Heart left ventricle (tissue), 16 donors: Measurements from ENCODE around the gene MRPL24. TPM values are rescaled to one million over a fixed set of nuclear protein-coding genes. Genes with fewer than 3 reads are reported as not detected.

Experiments used
- ATAC-seq, 4 donors: fragments of 200-7000 bp; cut with Tn5 transposase; one replicate each; pipeline ENCODE4 v1.9.1; 2020 to 2022; ENCODE audit warnings: moderate library complexity in 4 of 4, mild to moderate bottlenecking in 3 of 4, moderate number of reproducible peaks in 1 of 4
- DNase-seq, 5 donors: peaks; one replicate each; pipeline ENCODE4 v3.0.0-alpha.2; 2020
- H3K27ac ChIP-seq, 12 donors: fragments of 200-600 bp; sonication (generic) in 4 of 12; one replicate each; pipeline versions ENCODE4 v1.5.0 to v1.8.0; 2016 to 2022; ENCODE audit warnings: mild to moderate bottlenecking in 2 of 12
- H3K27me3 ChIP-seq, 9 donors: fragments of 200-600 bp; sonication (generic) in 2 of 9; one replicate each; pipeline versions ENCODE4 v1.5.1 to v1.8.0; 2016 to 2022; ENCODE audit warnings: mild to moderate bottlenecking in 3 of 9
- H3K36me3 ChIP-seq, 9 donors: fragments of 200-600 bp; sonication (generic) in 2 of 9; one replicate each; pipeline versions ENCODE4 v1.5.0 to v1.8.0; 2018 to 2022; ENCODE audit warnings: mild to moderate bottlenecking in 2 of 9
- H3K4me1 ChIP-seq, 12 donors: fragments of 200-600 bp; sonication (generic) in 4 of 12; one replicate each; pipeline versions ENCODE4 v1.5.0 to v1.8.0; 2016 to 2022; ENCODE audit warnings: mild to moderate bottlenecking in 3 of 12
- H3K4me3 ChIP-seq, 12 donors: fragments of 200-600 bp; sonication (generic) in 4 of 12; one replicate each; pipeline versions ENCODE4 v1.5.0 to v1.8.0; 2017 to 2022; ENCODE audit warnings: mild to moderate bottlenecking in 9 of 12, moderate library complexity in 4 of 12
- H3K9me3 ChIP-seq, 12 donors: fragments of 200-600 bp; sonication (generic) in 4 of 12; one replicate each; pipeline versions ENCODE4 v1.5.0 to v1.8.0; 2016 to 2022; ENCODE audit warnings: mild to moderate bottlenecking in 1 of 12
- CTCF ChIP-seq, 12 donors: fragments of 200-600 bp; sonication (generic) in 4 of 12; IDR thresholded peaks; one replicate each; pipeline versions ENCODE4 v1.5.0 to v1.8.0; 2018 to 2022; ENCODE audit warnings: antibody characterized with exemption in 12 of 12, mild to moderate bottlenecking in 5 of 12
- POLR2A ChIP-seq, 2 donors: fragments of 450-650 bp; IDR thresholded peaks; one replicate each; pipeline ENCODE4 v1.6.1; 2017; ENCODE audit warnings: antibody characterized with exemption in 2 of 2, mild to moderate bottlenecking in 2 of 2, moderate library complexity in 2 of 2
- WGBS, 4 donors: extraction: QIAGEN DNeasy Blood & Tissue Kit in 2 of 4; methylation state at CpG; one replicate each; pipeline versions ENCODE4 v1.1.5 to v1.1.7; 2013 to 2018; 5-methylcytosine and 5-hydroxymethylcytosine counted together
- intact Hi-C, 10 donors: fragments of 100-400 bp; cut with DNase I; formaldehyde crosslinking; loops; one replicate each; pipeline versions ENCODE4 v1.11.1 to v1.14.2; 2022
- polyA plus RNA-seq, 2 donors: library from polyadenylated mRNA; stranded (reverse); fragments of 200-250 nt; gene quantifications; one replicate each; pipeline ENCODE4 v1.2.3, GENCODE V29; 2013
- total RNA-seq, 9 donors: library from RNA; depleted of rRNA in 2 of 9; stranded (reverse); fragments of >200 nt in 2 of 9; fragmentation: NEBNext Ultra II Directional in 3 of 9; extraction: Animal tissue kit (Norgen Biotek cat#: 25700) in 3 of 9; gene quantifications; one replicate each; pipeline versions ENCODE4 v1.1.0 to v1.2.4, GENCODE V29; 2016 to 2023
- donor health status: ischemic (EF 13 %, LVEDD 7.1; RV severe dilation, severe dysfunction).
- donor health status: healthy with polysubstance abuse.
- donor health status: DM: no; HTN: yes; CAD: no.
- donor health status: DM: no; HTN: no; CAD: no.
- donor health status: ischemic (EF 25% LVEDD 6.9; RV normal size, moderate dysfunction).
- donor health status: ischemic (EF 25% LVEDD 5.7; RV mildly dilated, moderate dysfunction).
- donor health status: healthy.
- donor health status: DM: yes; HTN: yes; CAD: no.
- donor health status: ischemic (EF 35%, LVEDD 5.7; RV mildly dilated, moderate dysfunction).
- donor health status: nonischemic (EF 11% LVEDD 7.7; RV severe dilation, severe dysfunction).
- donor health status: DM: yes; HTN: yes; CAD: no.
- donor health status: PGD.
- donor health status: ischemic (EF 29% LVEDD 5.4; RV normal size, mild dysfunction).
- donor health status: nonischemic (EF 23%, LVEDD 6.1; RV moderate dilation, normal function).

MRPL24 gene
- total and polyA plus RNA-seq, 11 donors: 74.8 to 230 (median 84.8) TPM

GRCh38 chr1:156746728-156747631, 6.1 kb upstream of the MRPL24 start:
- DNase-seq: peak; percentile 93 to 97 (median 96)
- Histone ChIP-seq H3K27ac (peak overlapping the region; percentile 96 to 100 (median 99)), H3K9me3 (no peaks in the 10 kb centered on the region), H3K27me3 (no peaks in the 10 kb centered on the region), H3K4me1 (peaks cover 22 to 62% (median 51%) of the 10 kb centered on the region in 12 donors), H3K4me3 (peak overlapping the region; percentile 6 to 100 (median 92)), H3K36me3 (peaks cover 0 to 35% (median 26%) of the 10 kb centered on the region in 9 donors)
- TF ChIP-seq CTCF (IDR thresholded peaks at IDR 0.05) (peak in 5 of 12 donors; percentile 14 to 27 (median 18)), POLR2A (IDR thresholded peaks at IDR 0.05) (peak in 1 of 2 donors; percentile 60)
- peak; percentile 70 to 74 (median 72) for ATAC-seq
- WGBS, 4 donors: 0 to 3% (median 2%) methylated on average over 15 to 24 of the region's 29 CpGs
- intact Hi-C loops: no loop called here

GRCh38 chr1:156746406-156746727, 5.5 kb upstream of the MRPL24 start:
- DNase-seq: no peak
- Histone ChIP-seq H3K36me3 (peaks cover 0 to 36% (median 27%) of the 10 kb centered on the region in 9 donors), H3K4me1 (peaks cover 22 to 68% (median 56%) of the 10 kb centered on the region in 12 donors), H3K9me3 (no peaks in the 10 kb centered on the region), H3K4me3 (peak overlapping the region; percentile 6 to 100 (median 92)), H3K27ac (peak overlapping the region; percentile 96 to 100 (median 99)), H3K27me3 (no peaks in the 10 kb centered on the region)
- intact Hi-C loops: no loop called here
- ATAC-seq: no peak
- TF ChIP-seq CTCF (IDR thresholded peaks at IDR 0.05): no peak
- no peak for TF ChIP-seq POLR2A (IDR thresholded peaks at IDR 0.05)
- WGBS, 4 donors: 46 to 60% (median 51%) methylated on average over 8 to 9 of the region's 9 CpGs

- ATAC-seq (no peak), DNase-seq (peak in 1 of 5 donors; percentile 7)
- 54 to 68% (median 59%) methylated on average over 3 of the region's 3 CpGs for WGBS, 4 donors
- peak overlapping the region in 8 of 12 donors; percentile 42 to 100 (median 92) for H3K4me3 ChIP-seq
- H3K36me3 ChIP-seq: peaks cover 0 to 36% (median 27%) of the 10 kb centered on the region in 9 donors
- TF ChIP-seq CTCF (IDR thresholded peaks at IDR 0.05) (no peak), POLR2A (IDR thresholded peaks at IDR 0.05) (no peak)
- intact Hi-C loops: no loop called here
- no peaks in the 10 kb centered on the region for H3K9me3 ChIP-seq
- peak overlapping the region; percentile 96 to 100 (median 99) for H3K27ac ChIP-seq
- peaks cover 22 to 70% (median 56%) of the 10 kb centered on the region in 12 donors for H3K4me1 ChIP-seq
- no peaks in the 10 kb centered on the region for H3K27me3 ChIP-seq
These were observed 5.0 kb upstream of the MRPL24 start for GRCh38 chr1:156745881-156746280.

- TF ChIP-seq POLR2A (IDR thresholded peaks at IDR 0.05): no peak
- no peak for TF ChIP-seq CTCF (IDR thresholded peaks at IDR 0.05)
- Histone ChIP-seq H3K4me1 (peaks cover 22 to 70% (median 59%) of the 10 kb centered on the region in 12 donors), H3K36me3 (peaks cover 0 to 36% (median 27%) of the 10 kb centered on the region in 9 donors), H3K4me3 (no peak overlapping the region), H3K27me3 (no peaks in the 10 kb centered on the region), H3K9me3 (no peaks in the 10 kb centered on the region), H3K27ac (peak overlapping the region in 11 of 12 donors; percentile 13 to 100 (median 99))
- intact Hi-C loops: no loop called here
- 76 to 83% (median 81%) methylated on average over 14 of the region's 14 CpGs for WGBS, 4 donors
- ATAC-seq (no peak), DNase-seq (peak in 2 of 5 donors; percentile 16 to 29)
These were observed 4.0 kb upstream of the MRPL24 start for GRCh38 chr1:156744786-156745419.
